H1 (cell line): ENCODE results near the gene ZNRF2.

ENCODE experiments used
- BCL11A ChIP-seq, 2 experiments: IDR thresholded peaks; one replicate each; pipeline ENCODE4 v1.6.1; 2011; ENCODE audit warnings: low read depth in 2 of 2, low read length in 2 of 2, mild to moderate bottlenecking in 2 of 2
- BRCA1 ChIP-seq: IDR thresholded peaks from 2 replicates; pipeline ENCODE4 v1.6.1; 2012; ENCODE audit warnings: low read depth, low read length, improper control_type of control experiment
- CTCF ChIP-seq, 3 experiments: IDR thresholded peaks; 1 replicate in 2 of 3; 2 replicates in 1 of 3; pipeline versions ENCODE4 v1.5.1 to v1.6.1; 2011; ENCODE audit warnings: low read length in 3 of 3, mild to moderate bottlenecking in 3 of 3, inconsistent platforms in 2 of 3, low read depth in 1 of 3, moderate library complexity in 1 of 3; ENCODE audit not compliant: insufficient read depth in 1 of 3; ENCODE audit errors: control extremely low read depth in 1 of 3
- EP300 ChIP-seq, 2 experiments: IDR thresholded peaks; 1 replicate in 1 of 2; 2 replicates in 1 of 2; pipeline ENCODE4 v1.6.1; 2011 to 2012; ENCODE audit warnings: low read depth in 2 of 2, low read length in 2 of 2, mild to moderate bottlenecking in 2 of 2, borderline replicate concordance in 1 of 2, inconsistent platforms in 1 of 2, moderate library complexity in 1 of 2
- EZH2 ChIP-seq: fragments of 200-600 bp; sonication (generic); IDR thresholded peaks from 2 replicates; pipeline ENCODE4 v1.7.1; 2012; ENCODE audit warnings: low read depth, mild to moderate bottlenecking, moderate library complexity, low read length, inconsistent platforms; ENCODE audit not compliant: severe bottlenecking
- KDM1A ChIP-seq: fragments of 200-600, 300-600 bp; sonication (generic); IDR thresholded peaks from 2 replicates; pipeline ENCODE4 v1.7.1; 2016; ENCODE audit warnings: mild to moderate bottlenecking, low read length, borderline replicate concordance
- POLR2A ChIP-seq, 2 experiments: IDR thresholded peaks; 1 replicate in 1 of 2; 2 replicates in 1 of 2; pipeline ENCODE4 v1.6.1; 2011; ENCODE audit warnings: low read depth in 2 of 2, low read length in 2 of 2, mild to moderate bottlenecking in 2 of 2; ENCODE audit errors: control extremely low read depth in 1 of 2
- POLR2AphosphoS5 ChIP-seq: IDR thresholded peaks from 2 replicates; pipeline ENCODE4 v1.6.1; 2011; ENCODE audit warnings: low read depth, low read length
- RAD21 ChIP-seq, 2 experiments: IDR thresholded peaks in 1 of 2; conservative IDR thresholded peaks in 1 of 2; 2 replicates each; pipeline ENCODE4 v1.6.1; 2011; ENCODE audit warnings: low read depth in 2 of 2, low read length in 2 of 2, improper control_type of control experiment in 1 of 2, inconsistent platforms in 1 of 2, mild to moderate bottlenecking in 1 of 2, moderate library complexity in 1 of 2
- SP1 ChIP-seq: IDR thresholded peaks from 2 replicates; pipeline ENCODE4 v1.6.1; 2011; ENCODE audit warnings: low read depth, low read length
- TAF1 ChIP-seq: IDR thresholded peaks from 2 replicates; pipeline ENCODE4 v1.6.1; 2011; ENCODE audit warnings: mild to moderate bottlenecking, low read depth, low read length
- USF2 ChIP-seq: IDR thresholded peaks from 2 replicates; pipeline ENCODE4 v1.6.1; 2011; ENCODE audit warnings: low read length, improper control_type of control experiment

- TF ChIP-seq CTCF (IDR thresholded peaks at IDR 0.05; ENCODE audit: control extremely low read depth in 1 of 3, insufficient read depth in 1 of 3, low read depth in 1 of 3, low read length in 3 of 3) (peak; percentile 58 to 89 (median 87)), BRCA1 (no peak), SP1 (no peak), POLR2A (IDR thresholded peaks at IDR 0.05; ENCODE audit: control extremely low read depth in 1 of 2, low read depth in 2 of 2, low read length in 2 of 2) (no peak), POLR2AphosphoS5 (no peak), TAF1 (no peak), RAD21 (IDR thresholded peaks at IDR 0.05 in 1 of 2, conservative IDR thresholded peaks at IDR 0.05 in 1 of 2; ENCODE audit: low read depth in 2 of 2, low read length in 2 of 2) (peak; percentile 95 to 96), USF2 (no peak), EP300 (IDR thresholded peaks at IDR 0.05; ENCODE audit: borderline replicate concordance in 1 of 2, low read depth in 2 of 2, low read length in 2 of 2) (no peak), BCL11A (IDR thresholded peaks at IDR 0.05; ENCODE audit: low read depth in 2 of 2, low read length in 2 of 2) (no peak), EZH2 (no peak), KDM1A (no peak)
Measured at GRCh38 chr7:30276203-30276900, 8.0 kb upstream of the ZNRF2 start.
